CD4-positive, alpha-beta T cell treated with Interleukin-6 for 4 hours (primary cell): ENCODE data around the gene CA10.
A peak's percentile ranks its signal among the peaks of the same experiment; 100 is the strongest.

ENCODE experiments used
- DNase-seq: peaks from one replicate; pipeline ENCODE4 v3.0.0-alpha.2; 2020; ENCODE audit warnings: mixed read lengths

Gene CA10

GRCh38 chr17:51855806-51856205 lies 302.7 kb downstream of the CA10 start:
- DNase-seq, result no peak

GRCh38 chr17:51853857-51854256 lies 304.7 kb downstream of the CA10 start:
- DNase-seq, result no peak

DNA sequence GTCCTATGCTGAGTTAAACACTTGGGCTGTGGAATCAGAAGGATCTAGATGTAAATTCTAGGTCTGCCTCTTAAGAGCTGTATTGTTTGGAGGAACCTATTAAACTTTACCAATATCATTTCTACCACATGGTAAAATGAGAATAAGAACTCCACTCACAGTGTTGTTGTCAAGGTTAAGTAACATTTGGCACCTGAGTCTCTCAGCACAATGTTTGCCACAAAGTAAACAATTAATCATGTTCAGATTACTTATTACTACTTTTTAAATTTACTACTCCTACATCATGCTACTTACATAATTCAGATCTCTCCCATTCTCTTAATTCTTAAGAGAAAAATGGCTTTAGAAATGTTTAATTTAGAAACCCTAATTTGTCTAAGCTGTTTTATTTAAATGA lies 305.9 kb downstream of the CA10 start:
- DNase-seq, result no peak

DNA sequence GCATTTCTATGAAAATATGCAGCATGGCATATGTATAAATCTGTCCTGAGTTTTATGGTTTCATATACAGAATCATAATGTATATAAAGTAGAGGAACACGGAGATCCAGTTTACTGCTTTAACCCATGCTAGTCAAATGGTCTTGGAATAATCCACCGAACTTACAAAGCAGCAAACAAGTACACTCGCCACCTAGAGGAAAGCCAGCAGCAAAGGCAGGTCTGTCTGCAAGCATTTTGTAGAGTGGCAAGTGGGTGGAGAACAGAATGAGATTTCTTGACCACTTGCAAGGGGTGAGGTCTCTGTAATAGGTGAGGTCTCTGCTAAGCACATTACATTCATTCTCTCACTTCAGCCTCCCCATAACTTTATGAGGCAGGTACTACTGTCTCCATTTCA lies 308.3 kb downstream of the CA10 start:
- no peak for DNase-seq

GRCh38 chr17:51848451-51848850 lies 310.1 kb downstream of the CA10 start:
- DNase-seq, result no peak

DNA sequence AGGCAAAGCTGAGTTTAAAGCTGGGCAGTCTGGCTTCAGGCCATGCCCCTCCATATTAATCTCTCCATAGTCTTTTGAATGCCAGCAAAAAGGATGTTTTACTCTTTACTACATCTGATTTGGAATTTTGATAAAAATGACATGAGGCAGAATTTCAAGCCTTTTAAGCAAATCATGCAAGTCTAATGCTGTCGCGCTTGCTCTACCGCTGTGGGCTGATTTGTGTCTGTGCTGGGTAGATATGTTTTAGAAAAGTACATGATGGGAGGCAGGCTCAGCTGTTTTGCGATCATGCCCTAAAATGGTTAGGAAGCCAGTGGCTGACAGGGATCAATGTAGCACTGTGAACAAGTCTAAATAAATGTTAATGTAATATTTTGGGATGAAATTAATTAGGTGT lies 311.9 kb downstream of the CA10 start:
- no peak for DNase-seq

- no peak for DNase-seq
These were observed 312.7 kb downstream of the CA10 start for GRCh38 chr17:51845776-51846175.

DNA sequence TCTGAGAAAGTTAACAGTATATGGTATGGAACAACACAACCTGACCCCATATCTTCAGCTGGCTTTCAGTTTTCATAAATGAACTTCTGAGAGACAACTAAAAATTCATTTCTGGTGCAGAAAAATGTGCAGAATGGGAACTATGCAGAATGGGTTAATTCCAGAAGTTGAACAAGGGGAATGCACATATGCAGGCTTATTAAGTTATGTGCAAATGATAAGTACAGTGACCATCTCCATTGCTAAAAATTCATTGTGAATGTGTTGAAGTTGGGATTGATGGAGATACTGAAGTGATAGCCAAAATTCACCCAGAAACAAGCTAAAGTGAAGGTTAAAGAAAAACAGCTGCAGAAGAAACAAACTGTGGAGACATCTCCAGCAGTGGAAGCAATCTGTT lies 315.8 kb downstream of the CA10 start:
- no peak for DNase-seq

DNA sequence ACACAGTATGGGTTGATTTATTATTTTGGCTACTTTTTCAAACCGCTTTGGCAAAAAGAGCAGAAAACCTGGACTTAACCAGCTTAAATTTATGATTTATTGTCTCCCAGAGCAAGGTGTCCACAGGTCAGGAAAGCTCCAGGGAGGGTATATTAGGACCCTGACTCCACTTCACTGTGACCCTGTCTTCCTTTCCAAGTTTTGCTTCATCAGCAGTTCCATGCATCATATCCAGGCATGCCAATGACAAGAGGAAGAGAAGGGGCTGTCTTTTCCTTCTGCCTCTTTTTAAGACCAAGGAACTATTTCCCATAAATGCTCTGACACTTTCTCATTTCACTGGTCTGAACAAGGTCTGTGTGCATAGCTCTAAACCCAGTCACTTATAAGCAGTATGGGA lies 316.8 kb downstream of the CA10 start:
- DNase-seq, result no peak

DNA sequence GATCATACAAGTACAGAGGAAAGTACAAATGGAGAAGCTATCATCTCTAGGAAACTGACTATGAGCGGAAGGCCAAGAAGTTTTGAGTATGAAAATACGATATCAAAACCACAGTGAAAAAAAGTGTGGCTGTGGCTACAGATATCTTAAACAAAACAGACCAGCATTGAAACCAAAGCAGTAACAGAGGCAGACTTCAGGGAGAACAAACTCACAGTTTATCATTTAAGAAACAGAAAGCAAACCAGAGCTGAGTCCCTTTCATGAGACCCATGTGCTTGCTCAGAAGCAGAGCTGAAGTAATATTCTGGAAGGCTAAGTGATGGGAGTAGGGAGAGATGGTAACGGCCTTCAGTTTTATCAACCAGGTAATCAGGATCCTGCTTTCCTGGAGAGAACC lies 317.8 kb downstream of the CA10 start:
- no peak for DNase-seq

DNA sequence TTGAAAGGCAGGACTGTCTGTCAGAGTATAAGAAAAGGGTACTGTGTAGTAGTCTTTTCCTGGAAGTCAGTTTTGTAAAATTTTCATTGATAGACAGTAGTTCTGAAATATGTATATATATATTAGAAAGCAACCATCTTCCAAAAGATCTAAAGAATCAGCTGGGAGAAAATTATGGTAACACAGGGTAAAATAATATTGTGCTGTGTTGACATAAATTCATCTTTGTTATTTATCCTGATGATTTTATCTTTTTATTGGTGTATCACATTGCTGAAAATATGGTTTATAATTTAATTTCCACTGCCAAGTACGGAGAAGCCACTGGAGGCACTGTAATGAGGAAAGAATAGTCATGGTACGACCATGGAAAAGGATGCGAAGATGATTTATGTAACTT lies 324.9 kb downstream of the CA10 start:
- DNase-seq, result no peak

DNA sequence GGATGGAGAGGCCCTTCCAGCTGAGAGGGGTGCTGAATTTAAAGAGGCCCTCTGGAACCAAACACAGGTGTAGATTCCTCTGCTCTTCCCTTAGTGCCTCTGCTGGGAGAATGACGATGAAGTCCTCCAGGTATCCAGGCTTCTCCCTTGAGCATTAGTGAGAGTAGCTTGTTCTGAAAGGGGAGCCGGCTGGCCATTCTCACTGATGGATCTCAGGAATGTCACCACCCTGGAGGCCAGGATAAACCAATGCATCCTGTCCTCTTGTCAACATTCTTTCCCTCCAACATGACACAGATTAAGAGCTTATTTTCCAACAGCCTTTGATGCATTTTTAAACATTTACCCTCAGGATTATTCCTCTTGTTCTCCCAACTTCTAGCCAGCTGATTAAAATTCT lies 325.5 kb downstream of the CA10 start:
- DNase-seq, result no peak

- no peak for DNase-seq
These were observed 327.6 kb downstream of the CA10 start for GRCh38 chr17:51830886-51831285.

- no peak for DNase-seq
These were observed 328.1 kb downstream of the CA10 start for GRCh38 chr17:51830451-51830850.

DNA sequence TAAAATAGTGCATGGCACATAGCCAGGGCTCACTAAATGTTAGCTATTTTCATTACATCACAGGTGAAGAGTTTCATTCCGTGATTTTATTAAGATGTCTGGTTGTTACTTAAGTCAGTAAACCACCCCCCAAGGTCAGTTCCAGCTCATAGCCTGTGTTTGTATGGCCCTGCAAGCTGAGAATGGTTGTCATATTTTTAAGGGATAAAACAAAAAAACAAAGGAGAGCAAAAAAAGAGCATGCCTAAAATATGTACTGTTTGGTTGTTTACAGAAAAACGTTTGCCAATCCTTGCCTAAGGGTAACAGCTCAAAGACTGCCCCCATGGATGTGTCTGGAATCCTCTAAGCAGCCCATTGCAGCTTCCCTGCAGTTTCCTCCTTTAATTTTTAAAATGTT lies 329.6 kb downstream of the CA10 start:
- no peak for DNase-seq

- DNase-seq, result no peak
These were observed 331.4 kb downstream of the CA10 start for GRCh38 chr17:51827140-51827539.

DNA sequence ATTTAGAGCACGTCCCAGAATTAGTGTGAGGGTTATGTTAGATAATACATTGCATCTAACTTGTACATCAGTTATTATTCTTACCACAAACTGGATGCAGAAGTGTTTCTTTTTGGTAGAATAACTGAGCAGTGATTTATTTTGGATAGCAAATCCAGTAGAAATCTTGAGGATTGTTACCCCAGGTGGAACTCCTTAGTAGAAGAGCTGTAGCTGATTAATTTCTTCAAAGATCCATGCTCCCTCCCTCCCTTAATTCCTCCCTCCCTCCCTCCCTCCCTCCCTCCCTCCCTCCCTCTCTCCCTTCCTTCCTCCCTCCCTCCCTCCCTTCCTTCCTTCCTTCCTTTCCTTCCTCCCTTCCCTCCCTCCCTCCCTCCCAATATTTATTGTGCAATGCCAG lies 337.7 kb downstream of the CA10 start:
- no peak for DNase-seq

- DNase-seq, result peak; percentile 8
These were observed 338.3 kb downstream of the CA10 start for GRCh38 chr17:51820252-51820651.

GRCh38 chr17:51819341-51820219 lies 338.9 kb downstream of the CA10 start:
- no peak for DNase-seq

DNA sequence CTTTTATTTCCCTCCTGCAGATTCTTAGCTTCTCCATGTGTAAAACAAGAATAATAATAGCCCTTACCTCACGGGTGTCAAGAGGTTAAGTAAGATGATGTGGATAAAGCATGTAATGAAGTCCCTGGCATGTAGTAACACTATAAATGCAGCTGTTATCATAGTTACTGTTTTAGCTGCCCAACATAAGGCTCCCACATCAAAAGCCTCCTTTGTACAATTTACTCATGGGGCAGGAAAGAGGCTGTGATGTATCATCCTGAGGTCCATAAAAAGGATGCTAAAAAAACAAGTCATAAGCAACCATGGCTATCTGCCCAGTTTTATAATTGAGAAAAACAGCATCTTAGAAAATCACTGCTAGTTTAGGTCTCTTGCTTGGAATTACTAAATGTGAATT lies 339.7 kb downstream of the CA10 start:
- no peak for DNase-seq

DNA sequence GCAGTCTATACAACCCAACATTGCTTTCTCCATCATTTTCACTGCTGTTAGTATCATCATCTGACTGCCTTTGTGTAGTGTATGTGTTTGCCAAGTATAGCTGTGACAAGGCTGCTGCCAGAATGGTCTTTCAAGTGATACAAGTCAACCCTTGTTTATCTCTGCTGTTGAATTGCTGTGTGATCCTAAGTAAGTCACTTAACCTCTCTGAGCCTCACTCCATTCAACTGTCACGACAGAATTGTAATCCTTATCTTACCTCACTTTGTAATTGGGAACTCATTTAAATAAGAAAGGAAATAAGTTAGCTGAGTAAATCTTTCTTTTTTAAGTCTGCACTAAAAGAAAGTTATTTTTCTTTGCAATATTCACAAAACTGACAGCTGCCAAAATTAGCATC lies 340.6 kb downstream of the CA10 start:
- DNase-seq, result no peak

- DNase-seq, result no peak
These were observed 341.4 kb downstream of the CA10 start for GRCh38 chr17:51817117-51817516.

DNA sequence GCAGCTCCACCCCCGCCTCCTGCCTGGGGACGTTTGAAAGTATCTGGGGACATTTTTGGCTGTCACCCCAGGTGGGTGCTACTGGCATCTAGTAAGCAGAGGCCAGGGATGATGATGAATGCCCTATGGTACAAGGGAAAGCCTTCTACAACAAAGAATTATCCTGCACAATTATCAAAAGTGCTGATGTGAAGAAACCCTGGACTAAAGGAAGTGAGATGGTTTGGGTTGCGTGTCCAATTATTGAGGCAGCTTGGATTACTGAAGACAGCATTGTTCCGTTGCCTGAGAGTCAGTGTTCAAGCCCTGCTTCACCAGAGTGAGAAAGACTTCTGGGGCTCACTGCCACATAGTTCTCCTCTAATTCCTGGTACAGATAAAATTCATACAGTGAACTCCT lies 343.4 kb downstream of the CA10 start:
- DNase-seq, result no peak

GRCh38 chr17:51814521-51814920 lies 344.0 kb downstream of the CA10 start:
- no peak for DNase-seq

DNA sequence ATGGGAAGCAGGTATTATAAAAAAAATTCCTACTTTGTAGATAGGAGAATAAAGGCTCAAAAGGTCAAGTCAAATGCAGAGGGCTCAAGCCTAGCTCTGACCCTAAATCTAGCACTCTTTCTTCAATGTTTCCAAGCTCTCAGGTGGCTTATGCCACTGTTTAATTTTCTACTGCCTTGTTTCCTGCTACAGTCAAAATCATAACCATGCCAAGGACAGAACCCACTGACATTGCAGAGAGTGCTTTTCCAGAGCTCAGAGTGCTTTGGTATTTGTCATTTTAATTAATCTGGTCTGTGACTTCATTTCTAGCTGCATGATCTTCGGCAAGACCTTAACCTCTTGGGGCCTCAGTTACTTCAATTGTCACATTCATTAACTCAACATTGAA lies 344.7 kb downstream of the CA10 start:
- DNase-seq, result no peak
